Esophagus muscularis mucosa (tissue), 4 donors: ENCODE measurements around the gene SLC4A1. TPM values are rescaled to one million over a fixed set of nuclear protein-coding genes. Genes with fewer than 3 reads are reported as not detected.

Experiments
- DNase-seq: peaks from one replicate; pipeline ENCODE4 v3.0.0-alpha.2; 2017; ENCODE audit errors: extremely low spot score
- H3K27ac ChIP-seq, 4 donors: fragments of 200-600 bp; sonication (generic); replicated peaks in 1 of 4; 1 replicate in 3 of 4; 2 replicates in 1 of 4; pipeline ENCODE4 v1.5.1; 2016 to 2019; ENCODE audit warnings: mild to moderate bottlenecking in 1 of 4
- H3K27me3 ChIP-seq, 4 donors: fragments of 200-600 bp; sonication (generic); one replicate each; pipeline versions ENCODE4 v1.5.1 to v1.6.0; 2016 to 2019
- H3K36me3 ChIP-seq, 4 donors: fragments of 200-600 bp; sonication (generic); one replicate each; pipeline ENCODE4 v1.5.1; 2016 to 2019
- H3K4me1 ChIP-seq, 4 donors: fragments of 200-600 bp; sonication (generic); one replicate each; pipeline ENCODE4 v1.5.1; 2016 to 2019
- H3K4me3 ChIP-seq, 4 donors: fragments of 200-600 bp; sonication (generic); 1 replicate in 2 of 4; 2 replicates in 2 of 4; pipeline ENCODE4 v1.5.1; 2016 to 2019; ENCODE audit warnings: mild to moderate bottlenecking in 4 of 4, moderate library complexity in 1 of 4
- H3K9me3 ChIP-seq, 4 donors: fragments of 200-600 bp; sonication (generic); 1 replicate in 3 of 4; 2 replicates in 1 of 4; pipeline ENCODE4 v1.5.1; 2016 to 2019
- EP300 ChIP-seq: sonication (generic); formaldehyde crosslinking; IDR thresholded peaks from one replicate; pipeline ENCODE4 v1.6.1; 2017; ENCODE audit warnings: antibody characterized with exemption
- POLR2A ChIP-seq: fragments of 450-650 bp; IDR thresholded peaks from one replicate; pipeline ENCODE4 v1.6.1; 2017; ENCODE audit warnings: antibody characterized with exemption, moderate library complexity, mild to moderate bottlenecking, low read depth
- POLR2AphosphoS5 ChIP-seq, 2 donors: sonication (generic); formaldehyde crosslinking; IDR thresholded peaks; one replicate each; pipeline ENCODE4 v1.6.1; 2017; ENCODE audit warnings: antibody characterized with exemption in 2 of 2
- WGBS: methylation state at CpG from one replicate; pipeline ENCODE4 v1.1.5; 2018; 5-methylcytosine and 5-hydroxymethylcytosine counted together
- intact Hi-C: fragments of 100-400 bp; cut with DNase I; formaldehyde crosslinking; loops from one replicate; pipeline ENCODE4 v1.15.1; 2023
- total RNA-seq, 4 donors: library from RNA; depleted of rRNA; stranded (reverse); fragments of >200 nt; gene quantifications; one replicate each; pipeline versions ENCODE4 v1.1.0 to v1.2.1, GENCODE V29; 2016
- TF ChIP-seq, protein P1 (sequence below), 3 experiments: fragments of 200-600 bp in 2 of 3; fragments of 450-650 bp in 1 of 3; sonication (generic) in 2 of 3; IDR thresholded peaks; one replicate each; pipeline ENCODE4 v1.5.1; 2017 to 2019; ENCODE audit warnings: antibody characterized with exemption in 3 of 3, mild to moderate bottlenecking in 2 of 3, moderate library complexity in 1 of 3

The SLC4A1 gene
- total RNA-seq, 4 donors from 2014 or later = 0.11 to 2.0 (median 0.19) TPM; not detected in 1

DNA sequence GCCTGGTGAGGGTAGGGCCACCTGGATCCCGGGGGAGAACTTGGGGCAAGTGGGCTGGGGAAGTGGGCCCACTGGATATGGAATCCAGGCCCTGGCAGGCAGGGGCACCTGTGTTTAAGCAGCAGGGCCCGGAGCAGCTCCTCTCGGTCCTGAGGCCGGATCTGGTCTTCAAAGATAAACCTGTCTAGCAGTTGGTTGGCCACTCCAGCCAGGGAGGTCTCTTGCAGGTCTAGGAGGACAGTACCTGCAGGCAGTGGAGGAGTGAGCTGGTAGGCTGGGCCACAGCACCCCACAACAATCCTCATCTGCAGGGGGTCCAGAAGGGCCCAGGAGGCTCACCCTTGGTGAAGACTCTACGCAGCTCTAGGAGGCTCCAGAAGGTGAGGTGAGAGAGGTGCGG, 7.6 kb downstream of the SLC4A1 start:
- H3K9me3 ChIP-seq = no peaks in the 10 kb centered on the region
- no peak for DNase-seq
- no peaks in the 10 kb centered on the region for H3K36me3 ChIP-seq
- H3K4me1 ChIP-seq = no peaks in the 10 kb centered on the region
- intact Hi-C loops = no loop called here
- WGBS = 97% methylated on average over 6 of the region's 6 CpGs
- H3K27me3 ChIP-seq = peaks cover 0 to 5% (median 0%) of the 10 kb centered on the region in 4 donors
- no peak overlapping the region for H3K4me3 ChIP-seq
- H3K27ac ChIP-seq = no peak overlapping the region
- TF ChIP-seq EP300 (no peak), POLR2AphosphoS5 (IDR thresholded peaks at IDR 0.05) (no peak), POLR2A (no peak)
- TF ChIP-seq, protein P1, sequence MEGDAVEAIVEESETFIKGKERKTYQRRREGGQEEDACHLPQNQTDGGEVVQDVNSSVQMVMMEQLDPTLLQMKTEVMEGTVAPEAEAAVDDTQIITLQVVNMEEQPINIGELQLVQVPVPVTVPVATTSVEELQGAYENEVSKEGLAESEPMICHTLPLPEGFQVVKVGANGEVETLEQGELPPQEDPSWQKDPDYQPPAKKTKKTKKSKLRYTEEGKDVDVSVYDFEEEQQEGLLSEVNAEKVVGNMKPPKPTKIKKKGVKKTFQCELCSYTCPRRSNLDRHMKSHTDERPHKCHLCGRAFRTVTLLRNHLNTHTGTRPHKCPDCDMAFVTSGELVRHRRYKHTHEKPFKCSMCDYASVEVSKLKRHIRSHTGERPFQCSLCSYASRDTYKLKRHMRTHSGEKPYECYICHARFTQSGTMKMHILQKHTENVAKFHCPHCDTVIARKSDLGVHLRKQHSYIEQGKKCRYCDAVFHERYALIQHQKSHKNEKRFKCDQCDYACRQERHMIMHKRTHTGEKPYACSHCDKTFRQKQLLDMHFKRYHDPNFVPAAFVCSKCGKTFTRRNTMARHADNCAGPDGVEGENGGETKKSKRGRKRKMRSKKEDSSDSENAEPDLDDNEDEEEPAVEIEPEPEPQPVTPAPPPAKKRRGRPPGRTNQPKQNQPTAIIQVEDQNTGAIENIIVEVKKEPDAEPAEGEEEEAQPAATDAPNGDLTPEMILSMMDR (IDR thresholded peaks at IDR 0.05) = no peak

DNA sequence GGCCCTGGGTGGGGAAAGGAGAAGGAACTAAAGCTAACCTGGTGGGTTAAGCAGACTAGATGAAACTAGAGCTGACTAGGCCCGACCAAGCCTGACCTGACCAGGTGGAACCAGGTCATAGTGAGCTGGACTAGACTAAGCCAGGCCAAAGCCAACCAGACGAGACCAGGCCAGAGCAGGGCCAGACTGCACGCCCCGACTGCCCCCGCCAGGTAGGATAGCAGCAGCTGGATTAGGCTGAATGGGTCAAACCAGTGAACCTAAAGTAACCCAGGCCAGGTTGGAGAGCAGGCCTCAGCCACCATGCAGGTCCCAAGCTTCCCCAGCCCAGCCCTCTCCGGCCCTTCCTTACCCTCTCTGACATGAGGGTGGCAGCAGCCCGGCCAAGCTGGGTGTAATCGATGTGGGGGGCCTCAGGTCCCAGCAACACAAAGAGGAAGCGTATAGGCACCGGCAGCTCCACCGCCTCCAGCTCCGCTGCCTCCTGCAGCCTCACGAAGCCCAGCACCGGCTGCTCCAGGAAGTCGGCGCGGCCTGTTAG, 9.1 kb downstream of the SLC4A1 start:
- intact Hi-C loops = no loop called here
- Histone ChIP-seq H3K9me3 (no peaks in the 10 kb centered on the region), H3K36me3 (no peaks in the 10 kb centered on the region), H3K4me1 (no peaks in the 10 kb centered on the region), H3K4me3 (no peak overlapping the region), H3K27me3 (peaks cover 0 to 12% (median 0%) of the 10 kb centered on the region in 4 donors), H3K27ac (no peak overlapping the region)
- WGBS = 87% methylated on average over 11 of the region's 17 CpGs
- DNase-seq = no peak
- TF ChIP-seq POLR2AphosphoS5 (IDR thresholded peaks at IDR 0.05) = no peak
- TF ChIP-seq, protein P1 (IDR thresholded peaks at IDR 0.05) = no peak
- TF ChIP-seq EP300 = no peak
- no peak for TF ChIP-seq POLR2A

DNA sequence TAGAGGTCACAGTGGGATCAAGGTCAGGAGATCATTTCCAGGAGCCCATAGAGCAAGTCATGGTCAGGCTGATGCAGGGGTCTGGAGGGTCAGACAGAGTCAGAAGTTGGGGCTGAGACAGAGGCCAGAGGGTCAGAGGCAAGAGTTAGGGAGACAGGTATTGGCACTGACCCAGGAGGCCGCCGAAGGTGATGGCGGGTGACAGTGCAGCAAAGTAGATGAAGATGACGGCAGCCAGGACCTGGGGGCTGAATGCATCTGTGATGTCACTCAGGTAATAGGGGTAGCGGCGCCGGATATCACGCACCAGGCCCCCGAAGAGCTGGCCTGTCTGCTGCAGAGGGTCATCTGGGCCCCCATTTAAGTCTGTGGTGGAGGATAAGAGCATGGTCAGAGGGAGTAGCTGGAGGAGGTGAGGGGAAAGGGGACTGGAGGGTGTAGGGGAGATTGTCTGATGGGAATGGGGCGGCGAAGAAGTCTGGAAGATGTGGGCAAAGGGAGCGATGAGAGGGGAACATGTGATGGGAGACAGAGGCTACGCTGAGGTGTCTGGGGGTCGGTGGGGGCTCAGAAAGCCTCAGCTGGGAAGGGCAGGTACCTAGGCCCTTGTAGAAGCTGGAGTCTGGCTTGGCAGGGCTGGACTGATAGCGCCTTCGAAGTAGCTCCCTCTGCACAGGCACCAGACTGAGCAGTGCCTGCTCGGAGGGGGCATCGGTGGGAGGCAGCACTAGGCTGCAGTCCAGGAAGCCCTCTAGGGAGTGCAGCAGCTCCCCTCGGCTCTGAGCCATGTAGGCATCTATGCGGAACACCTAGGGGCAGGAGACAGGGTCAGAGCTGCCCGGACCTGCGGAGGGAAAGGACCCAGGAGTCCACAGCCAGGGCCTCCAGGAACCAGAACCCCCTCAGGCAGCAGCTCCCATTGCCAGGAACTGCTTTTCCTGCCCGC, 9.8 kb downstream of the SLC4A1 start:
- peaks cover 0 to 12% (median 0%) of the 10 kb centered on the region in 4 donors for H3K27me3 ChIP-seq
- no peaks in the 10 kb centered on the region for H3K4me1 ChIP-seq
- DNase-seq = no peak
- no peak overlapping the region for H3K27ac ChIP-seq
- TF ChIP-seq, protein P1 (IDR thresholded peaks at IDR 0.05) = no peak
- TF ChIP-seq EP300 (no peak), POLR2A (no peak)
- WGBS = 91% methylated on average over 23 of the region's 23 CpGs
- H3K9me3 ChIP-seq = no peaks in the 10 kb centered on the region
- no peak overlapping the region for H3K4me3 ChIP-seq
- intact Hi-C loops = no loop called here
- no peaks in the 10 kb centered on the region for H3K36me3 ChIP-seq

DNA sequence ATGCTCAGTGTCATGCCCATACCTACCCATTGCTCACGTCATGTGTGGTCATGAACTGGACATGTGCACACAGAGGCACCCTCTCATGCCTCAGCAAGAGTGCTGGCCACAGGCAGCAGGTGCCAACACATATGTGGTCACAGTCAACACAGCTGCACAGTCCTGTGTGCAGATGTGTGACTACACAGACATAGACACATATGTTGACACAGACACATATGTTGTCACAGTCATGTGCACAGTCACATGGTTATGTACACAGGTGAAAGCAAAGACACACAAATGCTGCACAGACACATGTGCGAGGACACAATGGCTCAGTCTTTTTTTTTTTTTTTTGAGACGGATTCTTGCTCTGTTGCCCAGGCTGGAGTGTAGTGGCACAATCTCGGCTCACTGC, 11.3 kb downstream of the SLC4A1 start:
- Histone ChIP-seq H3K4me1 (no peaks in the 10 kb centered on the region), H3K27ac (no peak overlapping the region), H3K36me3 (no peaks in the 10 kb centered on the region), H3K9me3 (no peaks in the 10 kb centered on the region), H3K4me3 (no peak overlapping the region), H3K27me3 (peaks cover 0 to 12% (median 0%) of the 10 kb centered on the region in 4 donors)
- WGBS = 60% methylated on average over 4 of the region's 4 CpGs
- intact Hi-C loops = no loop called here
- TF ChIP-seq POLR2A (no peak), EP300 (no peak), POLR2AphosphoS5 (IDR thresholded peaks at IDR 0.05) (no peak)
- TF ChIP-seq, protein P1 (IDR thresholded peaks at IDR 0.05) = no peak
- no peak for DNase-seq
